ENCODE data around the gene WDR3.

- TF ChIP-seq CTCF (IDR thresholded peaks at IDR 0.05 in 2 of 3, conservative IDR thresholded peaks at IDR 0.05 in 1 of 3; ENCODE audit: borderline replicate concordance in 1 of 3, insufficient read depth in 1 of 3, low read depth in 2 of 3, low read length in 2 of 3) (no peak), MAX (IDR thresholded peaks at IDR 0.05) (no peak), EGR1 (IDR thresholded peaks at IDR 0.05; ENCODE audit: low read depth) (no peak), TCF7L2 (IDR thresholded peaks at IDR 0.05; ENCODE audit: borderline replicate concordance, extremely low read depth, insufficient read depth, insufficient read length) (no peak)
These were observed 945 bp downstream of the WDR3 start for GRCh38 chr1:117930484-117930883.
